Measurements from ENCODE around the gene ULK3. TPM values are rescaled to one million over a fixed set of nuclear protein-coding genes. Genes with fewer than 3 reads are reported as not detected.

The ULK3 gene
- total RNA-seq, 2 experiments from 2014 or later: 41.1 to 49.9 TPM

- Mint-ChIP-seq H3K27ac (no peak overlapping the region), H3K4me1 (peaks cover 25% of the 10 kb centered on the region), H3K36me3 (peaks cover 5% of the 10 kb centered on the region), H3K4me3 (no peak overlapping the region), H3K27me3 (no peaks in the 10 kb centered on the region), H3K9me3 (no peaks in the 10 kb centered on the region)
- no peak for DNase-seq
These were observed 4.0 kb downstream of the ULK3 start for GRCh38 chr15:74838746-74839525.

GRCh38 chr15:74838137-74838516 lies 4.8 kb downstream of the ULK3 start:
- no peaks in the 10 kb centered on the region for H3K9me3 Mint-ChIP-seq
- peaks cover 3% of the 10 kb centered on the region for H3K36me3 Mint-ChIP-seq
- H3K4me3 Mint-ChIP-seq: no peak overlapping the region
- DNase-seq: no peak
- H3K4me1 Mint-ChIP-seq: peaks cover 21% of the 10 kb centered on the region
- no peak overlapping the region for H3K27ac Mint-ChIP-seq
- H3K27me3 Mint-ChIP-seq: no peaks in the 10 kb centered on the region

- Mint-ChIP-seq H3K27ac (no peak overlapping the region), H3K9me3 (no peaks in the 10 kb centered on the region), H3K4me3 (no peak overlapping the region), H3K36me3 (peaks cover 3% of the 10 kb centered on the region), H3K4me1 (peaks cover 21% of the 10 kb centered on the region), H3K27me3 (no peaks in the 10 kb centered on the region)
- DNase-seq: no peak
These were observed 5.3 kb downstream of the ULK3 start for GRCh38 chr15:74837482-74838136.

- H3K4me3 Mint-ChIP-seq: no peak overlapping the region
- no peak for DNase-seq
- H3K27ac Mint-ChIP-seq: no peak overlapping the region
- H3K9me3 Mint-ChIP-seq: no peaks in the 10 kb centered on the region
- H3K27me3 Mint-ChIP-seq: no peaks in the 10 kb centered on the region
- peaks cover 14% of the 10 kb centered on the region for H3K4me1 Mint-ChIP-seq
- H3K36me3 Mint-ChIP-seq: peaks cover 3% of the 10 kb centered on the region
These were observed 6.1 kb downstream of the ULK3 start for GRCh38 chr15:74836846-74837245.

GRCh38 chr15:74835312-74835823 lies 7.6 kb downstream of the ULK3 start:
- no peak overlapping the region for H3K27ac Mint-ChIP-seq
- peak; percentile 40 for DNase-seq
- no peaks in the 10 kb centered on the region for H3K27me3 Mint-ChIP-seq
- no peaks in the 10 kb centered on the region for H3K9me3 Mint-ChIP-seq
- peaks cover 3% of the 10 kb centered on the region for H3K4me1 Mint-ChIP-seq
- peaks cover 3% of the 10 kb centered on the region for H3K36me3 Mint-ChIP-seq
- H3K4me3 Mint-ChIP-seq: no peak overlapping the region

GRCh38 chr15:74833376-74834107 lies 9.4 kb downstream of the ULK3 start:
- Mint-ChIP-seq H3K27me3 (peaks cover 7% of the 10 kb centered on the region), H3K27ac (no peak overlapping the region), H3K36me3 (no peaks in the 10 kb centered on the region), H3K4me1 (peaks cover 2% of the 10 kb centered on the region), H3K4me3 (no peak overlapping the region), H3K9me3 (no peaks in the 10 kb centered on the region)
- DNase-seq: no peak

- Mint-ChIP-seq H3K27me3 (peaks cover 14% of the 10 kb centered on the region), H3K36me3 (no peaks in the 10 kb centered on the region), H3K9me3 (no peaks in the 10 kb centered on the region), H3K4me3 (no peak overlapping the region), H3K27ac (no peak overlapping the region), H3K4me1 (peaks cover 2% of the 10 kb centered on the region)
- no peak for DNase-seq
These were observed 10.1 kb downstream of the ULK3 start for GRCh38 chr15:74832826-74833225.

- no peaks in the 10 kb centered on the region for H3K36me3 Mint-ChIP-seq
- H3K27ac Mint-ChIP-seq: no peak overlapping the region
These were observed 11.0 kb downstream of the ULK3 start for GRCh38 chr15:74831813-74832495.

GRCh38 chr15:74830868-74831267 lies 12.1 kb downstream of the ULK3 start:
- Mint-ChIP-seq H3K9me3 (no peaks in the 10 kb centered on the region), H3K4me1 (peaks cover 2% of the 10 kb centered on the region), H3K27ac (no peak overlapping the region), H3K36me3 (no peaks in the 10 kb centered on the region), H3K27me3 (peaks cover 32% of the 10 kb centered on the region), H3K4me3 (no peak overlapping the region)
- no peak for DNase-seq

More at GRCh38 chr15:74831813-74832495, 11.0 kb downstream of the ULK3 start:
- H3K4me1 Mint-ChIP-seq: peaks cover 2% of the 10 kb centered on the region
- no peak overlapping the region for H3K4me3 Mint-ChIP-seq
- H3K9me3 Mint-ChIP-seq: no peaks in the 10 kb centered on the region
- DNase-seq: no peak
- peaks cover 23% of the 10 kb centered on the region for H3K27me3 Mint-ChIP-seq

- H3K27me3 Mint-ChIP-seq: peaks cover 36% of the 10 kb centered on the region
- peaks cover under 1% of the 10 kb centered on the region for H3K4me1 Mint-ChIP-seq
- no peak for DNase-seq
- H3K9me3 Mint-ChIP-seq: no peaks in the 10 kb centered on the region
- H3K27ac Mint-ChIP-seq: no peak overlapping the region
- H3K4me3 Mint-ChIP-seq: no peak overlapping the region
- no peaks in the 10 kb centered on the region for H3K36me3 Mint-ChIP-seq
These were observed 13.0 kb downstream of the ULK3 start for GRCh38 chr15:74829991-74830390.

GRCh38 chr15:74829486-74829885 lies 13.5 kb downstream of the ULK3 start:
- Mint-ChIP-seq H3K27ac (no peak overlapping the region), H3K27me3 (peaks cover 36% of the 10 kb centered on the region), H3K36me3 (no peaks in the 10 kb centered on the region), H3K4me1 (no peaks in the 10 kb centered on the region), H3K4me3 (no peak overlapping the region), H3K9me3 (no peaks in the 10 kb centered on the region)
- DNase-seq: no peak

GRCh38 chr15:74828835-74829234 lies 14.1 kb downstream of the ULK3 start:
- H3K36me3 Mint-ChIP-seq: no peaks in the 10 kb centered on the region
- no peak overlapping the region for H3K4me3 Mint-ChIP-seq
- no peaks in the 10 kb centered on the region for H3K4me1 Mint-ChIP-seq
- H3K27ac Mint-ChIP-seq: no peak overlapping the region
- DNase-seq: no peak
- peaks cover 36% of the 10 kb centered on the region for H3K27me3 Mint-ChIP-seq
- no peaks in the 10 kb centered on the region for H3K9me3 Mint-ChIP-seq

GRCh38 chr15:74827614-74828013 lies 15.3 kb downstream of the ULK3 start:
- Mint-ChIP-seq H3K27me3 (peaks cover 36% of the 10 kb centered on the region), H3K27ac (no peak overlapping the region), H3K4me1 (no peaks in the 10 kb centered on the region), H3K36me3 (no peaks in the 10 kb centered on the region), H3K9me3 (no peaks in the 10 kb centered on the region), H3K4me3 (no peak overlapping the region)
- no peak for DNase-seq

GRCh38 chr15:74826921-74827320 lies 16.0 kb downstream of the ULK3 start:
- no peaks in the 10 kb centered on the region for H3K36me3 Mint-ChIP-seq
- no peak overlapping the region for H3K4me3 Mint-ChIP-seq
- H3K4me1 Mint-ChIP-seq: no peaks in the 10 kb centered on the region
- DNase-seq: no peak
- no peaks in the 10 kb centered on the region for H3K9me3 Mint-ChIP-seq
- H3K27me3 Mint-ChIP-seq: peaks cover 36% of the 10 kb centered on the region
- H3K27ac Mint-ChIP-seq: no peak overlapping the region

- no peak within 1 kb of the TSS for H3K4me3 Mint-ChIP-seq
- H3K36me3 Mint-ChIP-seq: no peaks in the 10 kb centered on the region
- H3K27ac Mint-ChIP-seq: no peak within 1 kb of the TSS
- DNase-seq: peak; percentile 54
- H3K4me1 Mint-ChIP-seq: no peaks in the 10 kb centered on the region
- no peaks in the 10 kb centered on the region for H3K9me3 Mint-ChIP-seq
- peaks cover 36% of the 10 kb centered on the region for H3K27me3 Mint-ChIP-seq
These were observed 16.6 kb downstream of the ULK3 start, which contains the start of gene CPLX3 for GRCh38 chr15:74826364-74826819. Gene CPLX3 (plus strand): TSS chr15:74826627. CDS start chr15:74826704, 77 bp downstream.
